Activated effector memory CD4-positive, alpha-beta T cell treated with Interleukin-2 at 50 U/mL for 16 hours (primary cell): ENCODE results near the gene KRTAP3-3.
"Not testable (repeated sequence)": the region's sequence is repeated elsewhere in the genome, so short reads cannot be mapped to it uniquely, and the experiment has no call there.

Experiments
- DNase-seq: peaks from one replicate; pipeline ENCODE4 v3.0.0-alpha.2; 2020

Gene KRTAP3-3

GRCh38 chr17:40993839-40994238 lies at the start of gene KRTAP3-3:
TSS of gene KRTAP3-3 (minus strand) at chr17:40994164. CDS start at chr17:40994097, 67 bp downstream.
- no peak for DNase-seq

- DNase-seq, result no peak
These were observed 49.0 kb upstream of the KRTAP3-3 start for GRCh38 chr17:41042953-41043352.

- DNase-seq, result not testable (repeated sequence)
These were observed 47.0 kb upstream of the KRTAP3-3 start, which contains the start of gene KRTAP1-1 for GRCh38 chr17:41040783-41041571. TSS of gene KRTAP1-1 (minus strand) at chr17:41041450. CDS start at chr17:41041397, 53 bp downstream.

GRCh38 chr17:41037853-41038350 lies 43.9 kb upstream of the KRTAP3-3 start:
- no peak for DNase-seq

- DNase-seq, result not testable (repeated sequence)
These were observed 40.5 kb upstream of the KRTAP3-3 start, which contains the start of gene KRTAP1-3 for GRCh38 chr17:41034346-41034935. TSS of gene KRTAP1-3 (minus strand) at chr17:41034874. CDS start at chr17:41034821, 53 bp downstream.

GRCh38 chr17:41029633-41030245 lies 35.8 kb upstream of the KRTAP3-3 start, which contains the start of gene KRTAP1-4:
TSS of gene KRTAP1-4 (minus strand) at chr17:41030195. CDS start at chr17:41030078, 117 bp downstream.
- no peak for DNase-seq

GRCh38 chr17:41026715-41027471 lies 32.9 kb upstream of the KRTAP3-3 start, which contains the start of gene KRTAP1-5:
TSS of gene KRTAP1-5 (minus strand) at chr17:41027208. CDS start at chr17:41027155, 53 bp downstream.
- no peak for DNase-seq

GRCh38 chr17:41024697-41025096 lies 30.7 kb upstream of the KRTAP3-3 start:
- no peak for DNase-seq

- DNase-seq, result no peak
These were observed 26.4 kb upstream of the KRTAP3-3 start for GRCh38 chr17:41020336-41020735.

- no peak for DNase-seq
These were observed 25.5 kb upstream of the KRTAP3-3 start for GRCh38 chr17:41019415-41019814.

- DNase-seq, result no peak
These were observed 24.6 kb upstream of the KRTAP3-3 start for GRCh38 chr17:41018541-41018940.

- no peak for DNase-seq
These were observed 22.7 kb upstream of the KRTAP3-3 start for GRCh38 chr17:41016578-41017215.

GRCh38 chr17:41015454-41015853 lies 21.5 kb upstream of the KRTAP3-3 start:
- no peak for DNase-seq

- DNase-seq, result no peak
These were observed 19.6 kb upstream of the KRTAP3-3 start for GRCh38 chr17:41013606-41014005.

- DNase-seq, result no peak
These were observed 19.2 kb upstream of the KRTAP3-3 start for GRCh38 chr17:41013181-41013580.

GRCh38 chr17:41012326-41013120 lies 18.6 kb upstream of the KRTAP3-3 start:
- no peak for DNase-seq

GRCh38 chr17:41010441-41010840 lies 16.5 kb upstream of the KRTAP3-3 start:
- DNase-seq, result no peak

GRCh38 chr17:41009936-41010335 lies 16.0 kb upstream of the KRTAP3-3 start:
- no peak for DNase-seq

- DNase-seq, result no peak
These were observed 15.4 kb upstream of the KRTAP3-3 start for GRCh38 chr17:41009301-41009760.

- no peak for DNase-seq
These were observed 14.8 kb upstream of the KRTAP3-3 start, which contains the start of gene KRTAP3-1 for GRCh38 chr17:41008811-41009210. TSS of gene KRTAP3-1 (minus strand) at chr17:41009128. CDS start at chr17:41009074, 54 bp downstream.

GRCh38 chr17:41004397-41004796 lies 10.4 kb upstream of the KRTAP3-3 start:
- no peak for DNase-seq
